ENCODE data around the gene PKP2.

PKP2 gene

DNA sequence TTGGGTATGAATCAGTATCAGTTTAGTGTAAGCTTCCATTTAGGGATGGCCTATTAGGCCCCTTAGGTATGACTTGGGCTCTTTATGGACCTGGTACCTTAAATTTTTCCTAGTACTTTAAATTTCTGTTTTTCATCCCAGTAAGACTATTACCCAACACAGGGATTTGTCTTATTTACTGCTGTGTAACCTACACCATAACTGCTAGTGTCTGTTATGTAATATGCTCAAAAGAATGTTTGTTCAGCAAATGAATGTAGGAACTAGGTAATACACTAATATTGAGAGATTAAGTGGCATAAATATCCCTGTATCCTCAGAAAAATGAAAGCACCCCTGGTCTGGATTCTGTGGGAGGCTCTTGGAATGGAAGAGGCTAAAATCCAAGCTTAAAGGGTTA is 77.2 kb downstream of the PKP2 start:
- DNase-seq (ENCODE audit: extremely low read depth in 1 of 2, low read depth in 1 of 2), result no peak

DNA sequence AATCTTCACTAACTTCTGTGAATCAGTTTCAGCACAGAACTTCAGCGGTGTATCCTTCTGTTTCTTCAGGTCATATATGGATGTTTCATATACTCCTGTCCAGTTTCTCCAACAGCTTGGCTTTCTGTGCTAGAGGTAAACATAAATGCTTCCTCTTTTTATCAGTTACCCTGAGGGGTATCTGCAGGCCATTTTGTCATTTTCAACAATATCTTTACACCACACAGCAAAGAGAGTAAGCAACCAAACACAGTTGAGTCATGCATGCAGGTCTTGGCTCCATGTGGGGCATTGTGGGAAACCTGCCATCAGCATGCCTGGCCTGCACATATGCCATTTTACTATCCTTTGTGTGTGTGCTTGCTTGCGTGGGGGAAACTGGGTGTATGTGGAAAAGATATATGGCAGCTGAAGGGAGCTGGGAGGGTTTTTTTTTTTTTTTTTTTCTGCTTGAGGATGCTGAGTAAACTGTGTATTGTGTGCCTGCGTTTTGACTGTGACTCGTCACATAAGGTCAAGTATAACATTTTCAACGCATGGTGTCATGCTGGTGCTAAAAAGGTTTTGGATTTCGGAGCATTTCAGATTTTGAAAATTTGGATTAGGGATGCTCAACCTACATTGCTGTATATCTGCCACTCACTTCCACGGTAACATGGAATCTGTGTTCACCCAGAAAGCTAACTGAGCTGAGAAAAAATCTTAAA is 84.7 kb downstream of the PKP2 start:
- DNase-seq (ENCODE audit: extremely low read depth in 1 of 2, low read depth in 1 of 2), result no peak

DNA sequence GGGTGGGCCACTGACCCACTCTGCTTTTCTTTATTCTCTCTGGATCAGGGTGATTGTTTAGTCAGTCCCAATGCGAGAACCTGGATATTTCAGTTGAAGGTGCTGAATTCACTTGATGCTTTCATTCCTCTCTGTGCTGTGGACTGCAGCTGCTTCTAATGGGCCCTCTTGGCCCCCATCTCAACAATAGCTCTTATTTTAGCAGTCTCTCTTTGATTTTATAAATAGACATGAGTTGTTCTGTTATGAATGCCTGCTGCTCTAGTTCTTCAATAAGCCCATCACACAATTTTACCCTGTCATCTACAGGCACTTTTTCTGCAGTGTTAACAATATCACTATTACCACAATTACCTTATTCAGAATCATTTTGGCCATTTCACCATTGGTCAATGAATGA is 86.7 kb downstream of the PKP2 start:
- no peak for DNase-seq (ENCODE audit: extremely low read depth in 1 of 2, low read depth in 1 of 2)

DNA sequence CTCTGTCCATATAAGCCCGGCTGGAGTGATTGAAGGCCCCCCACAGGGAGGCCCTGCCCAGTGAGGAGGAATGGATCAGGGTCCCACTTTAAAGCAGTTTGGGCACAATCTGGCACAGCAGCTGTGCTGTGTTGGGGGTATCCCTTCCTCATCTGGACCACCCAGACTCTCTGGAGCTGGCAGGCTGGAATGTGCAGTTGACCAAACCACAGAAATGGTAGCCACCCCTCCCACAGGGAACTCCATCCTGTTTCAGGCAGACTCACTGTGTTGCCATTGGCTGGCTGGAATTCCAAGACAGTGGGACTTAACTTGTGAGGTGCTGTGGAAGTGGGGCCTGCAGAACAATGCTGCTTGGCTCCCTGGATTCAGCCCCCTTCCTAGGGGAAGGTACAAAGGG is 87.4 kb downstream of the PKP2 start:
- DNase-seq (ENCODE audit: extremely low read depth in 1 of 2, low read depth in 1 of 2), result no peak

DNA sequence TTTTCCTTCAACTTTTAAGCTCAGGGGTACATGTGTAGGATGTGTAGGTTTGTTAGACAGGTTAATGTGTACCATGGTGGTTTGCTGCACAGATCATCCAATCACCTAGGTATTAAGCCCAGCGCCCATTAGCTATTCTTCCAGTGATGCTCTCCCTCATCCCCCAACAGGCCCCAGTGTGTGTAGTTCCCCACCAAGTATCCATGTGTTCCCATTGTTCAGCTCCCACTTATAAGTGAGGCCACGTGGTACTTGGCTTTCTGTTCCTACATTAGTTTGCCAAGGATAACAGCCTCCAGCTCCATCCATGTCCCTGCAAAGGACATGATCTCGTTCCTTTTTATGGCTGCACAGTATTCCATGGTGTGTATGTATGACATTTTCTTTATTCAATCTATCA is 92.3 kb downstream of the PKP2 start:
- no peak for DNase-seq (ENCODE audit: extremely low read depth in 1 of 2, low read depth in 1 of 2)

DNA sequence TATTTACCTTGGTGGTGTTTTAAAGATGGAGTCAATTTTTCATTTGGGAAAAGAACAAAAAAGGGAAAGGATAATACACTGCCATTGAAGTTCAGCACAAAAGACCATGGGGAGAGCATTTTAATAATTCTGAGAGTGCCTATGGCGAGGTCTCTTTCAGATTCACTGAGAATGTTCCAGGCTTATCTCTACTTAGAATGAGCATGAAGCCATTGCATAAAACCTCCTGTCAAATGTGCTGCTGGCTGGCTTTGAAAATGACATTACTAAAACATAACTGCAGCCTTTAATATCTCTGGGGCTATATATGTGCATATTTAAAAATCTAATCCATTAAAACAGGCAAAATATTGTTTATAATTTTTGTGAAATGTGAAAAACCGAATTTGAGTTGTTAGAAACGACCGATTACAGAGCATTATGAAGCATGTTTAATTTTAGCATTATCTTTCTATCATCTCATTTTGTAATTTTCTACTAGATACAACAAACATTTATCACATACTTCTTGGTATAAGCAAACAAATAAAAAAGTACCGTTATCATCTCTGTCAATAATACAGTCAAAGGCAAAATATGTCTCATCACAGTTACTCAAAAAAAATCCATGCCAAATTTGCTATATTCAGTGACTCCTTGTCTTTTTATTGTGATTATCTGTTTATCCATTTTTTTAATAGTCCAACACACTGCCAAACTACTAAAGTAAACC is 95.2 kb downstream of the PKP2 start:
- no peak for DNase-seq (ENCODE audit: extremely low read depth in 1 of 2, low read depth in 1 of 2)

DNA sequence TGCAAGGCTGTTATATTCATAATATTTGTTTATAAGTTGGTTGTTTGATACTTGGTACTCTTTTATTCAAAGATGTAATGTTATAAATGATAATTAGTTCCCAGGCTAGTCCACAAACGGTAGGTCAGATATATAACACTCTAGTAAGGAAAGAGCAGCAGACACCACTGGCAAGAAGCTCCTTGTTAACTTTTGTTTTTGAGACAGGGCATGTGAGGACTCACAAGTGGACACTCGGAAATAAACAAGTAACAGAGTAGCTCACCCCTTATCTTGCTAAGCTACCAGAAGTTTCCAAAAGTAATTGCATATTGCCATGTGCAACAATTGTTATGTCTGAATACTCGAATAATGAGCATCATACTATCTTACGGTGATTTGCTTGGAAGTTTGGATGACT is 102.3 kb downstream of the PKP2 start:
- DNase-seq (ENCODE audit: extremely low read depth in 1 of 2, low read depth in 1 of 2), result no peak

DNA sequence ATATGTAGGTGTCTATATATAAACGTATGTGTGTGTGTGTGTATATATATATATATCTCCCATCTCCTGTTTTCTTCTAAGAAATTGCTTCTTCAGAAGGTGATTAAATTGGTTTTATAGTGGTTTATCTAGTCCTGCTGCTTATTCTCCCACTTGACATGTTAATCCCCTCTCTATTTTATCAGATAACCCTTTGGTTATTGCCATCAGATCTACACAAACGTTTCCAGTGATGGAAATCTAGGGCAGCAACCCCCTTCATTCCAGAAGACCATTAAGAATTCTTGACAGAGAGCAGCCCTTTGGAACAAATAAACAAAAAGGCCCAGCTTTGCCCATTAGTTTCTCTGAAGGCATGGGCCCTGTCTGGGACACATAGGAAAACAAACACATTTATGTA is 106.7 kb downstream of the PKP2 start:
- no peak for DNase-seq (ENCODE audit: extremely low read depth in 1 of 2, low read depth in 1 of 2)

DNA sequence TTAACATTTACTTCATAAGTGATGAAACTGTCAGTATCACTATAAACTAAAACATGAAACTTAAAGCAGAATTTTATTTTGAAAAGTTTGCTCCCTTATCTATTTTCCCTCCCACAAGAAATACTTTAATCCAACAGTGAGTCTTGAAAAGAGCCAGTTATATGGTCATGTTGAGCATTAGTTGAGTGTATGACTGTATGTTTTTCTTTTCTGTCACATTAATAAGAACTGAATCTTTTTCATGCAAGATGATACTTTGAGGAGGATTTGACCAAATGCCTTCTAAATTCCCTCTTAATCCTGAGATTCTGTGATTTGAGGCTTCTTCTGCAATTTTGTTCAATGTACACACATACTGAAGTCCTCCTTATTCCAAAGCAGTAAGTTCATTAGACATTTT is 107.1 kb downstream of the PKP2 start:
- no peak for DNase-seq (ENCODE audit: extremely low read depth in 1 of 2, low read depth in 1 of 2)

DNA sequence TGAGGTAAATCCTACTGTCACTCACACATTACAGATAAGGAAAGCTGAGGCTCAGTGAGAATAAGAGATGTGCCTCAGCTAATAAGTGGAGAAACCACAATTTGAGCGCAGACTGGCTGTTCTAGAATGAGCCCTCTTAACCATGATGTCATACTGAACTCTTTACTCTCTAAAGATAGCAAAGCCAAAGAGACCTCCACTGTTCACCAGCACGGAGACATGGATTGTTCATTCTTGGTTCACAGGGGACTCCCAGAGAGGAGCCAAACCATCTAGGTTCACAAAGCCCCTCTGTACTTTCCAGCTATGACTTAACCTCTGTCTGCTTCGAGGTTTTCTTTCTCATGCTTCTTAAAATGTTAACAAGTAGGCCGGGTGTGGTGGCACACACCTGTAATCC is 108.2 kb downstream of the PKP2 start:
- no peak for DNase-seq (ENCODE audit: extremely low read depth in 1 of 2, low read depth in 1 of 2)

DNA sequence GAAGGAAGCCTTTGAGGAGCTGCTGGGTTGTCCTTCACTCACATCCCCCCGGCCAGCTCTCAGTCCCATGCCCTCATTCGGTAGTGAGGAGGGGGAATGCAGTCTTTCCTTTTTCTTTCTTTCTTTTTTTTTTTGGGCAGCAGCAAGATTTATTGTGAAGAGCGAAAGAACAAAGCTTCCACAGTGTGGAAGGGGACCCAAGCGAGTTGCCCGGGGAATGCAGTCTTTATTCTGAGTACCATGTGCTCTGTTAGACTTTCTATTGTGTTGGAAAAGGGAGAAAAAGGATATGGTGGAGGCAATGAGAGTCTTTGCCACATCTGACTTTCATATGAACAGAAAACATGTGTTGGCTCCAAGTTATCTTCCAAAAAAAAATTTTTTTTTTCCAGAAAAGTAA is 111.0 kb downstream of the PKP2 start:
- DNase-seq (ENCODE audit: extremely low read depth in 1 of 2, low read depth in 1 of 2), result no peak

DNA sequence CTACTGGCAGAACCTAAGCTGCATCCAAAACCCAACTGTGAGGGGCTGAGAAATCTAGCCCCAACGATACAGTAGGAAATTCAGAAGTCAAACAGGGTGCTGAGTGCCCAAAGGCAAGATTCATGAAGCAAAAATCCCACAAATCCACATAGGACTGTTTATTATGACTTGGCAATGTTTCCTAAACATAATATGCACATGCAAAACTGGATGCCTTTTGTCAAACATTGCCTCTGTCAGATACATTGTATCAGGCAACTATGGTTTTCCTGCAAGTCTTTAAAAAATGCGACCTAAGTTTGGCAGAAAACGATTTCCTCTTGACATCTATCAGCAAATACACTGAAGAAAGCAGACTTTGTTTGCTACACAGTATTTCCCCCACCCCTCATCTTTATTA is 113.5 kb downstream of the PKP2 start:
- no peak for DNase-seq (ENCODE audit: extremely low read depth in 1 of 2, low read depth in 1 of 2)

DNA sequence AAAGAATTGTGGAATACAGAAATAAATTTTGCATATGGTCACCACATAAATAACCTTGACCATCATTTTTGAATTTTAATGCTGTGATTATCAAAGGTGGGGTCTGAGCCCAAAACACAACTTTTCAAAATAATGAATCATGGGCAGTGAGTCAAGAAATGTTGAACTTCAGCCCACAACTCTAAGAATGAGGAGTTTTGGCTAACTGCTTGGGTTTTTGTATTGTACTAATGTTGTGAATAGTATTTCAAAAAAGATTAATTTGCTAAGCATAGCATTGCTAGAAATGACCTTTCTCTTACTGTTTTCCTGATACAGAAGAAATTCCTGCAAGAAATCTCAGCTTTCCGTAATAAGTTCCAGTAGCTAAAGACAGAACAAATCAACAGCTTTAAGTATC is 116.5 kb downstream of the PKP2 start:
- DNase-seq (ENCODE audit: extremely low read depth in 1 of 2, low read depth in 1 of 2), result no peak

DNA sequence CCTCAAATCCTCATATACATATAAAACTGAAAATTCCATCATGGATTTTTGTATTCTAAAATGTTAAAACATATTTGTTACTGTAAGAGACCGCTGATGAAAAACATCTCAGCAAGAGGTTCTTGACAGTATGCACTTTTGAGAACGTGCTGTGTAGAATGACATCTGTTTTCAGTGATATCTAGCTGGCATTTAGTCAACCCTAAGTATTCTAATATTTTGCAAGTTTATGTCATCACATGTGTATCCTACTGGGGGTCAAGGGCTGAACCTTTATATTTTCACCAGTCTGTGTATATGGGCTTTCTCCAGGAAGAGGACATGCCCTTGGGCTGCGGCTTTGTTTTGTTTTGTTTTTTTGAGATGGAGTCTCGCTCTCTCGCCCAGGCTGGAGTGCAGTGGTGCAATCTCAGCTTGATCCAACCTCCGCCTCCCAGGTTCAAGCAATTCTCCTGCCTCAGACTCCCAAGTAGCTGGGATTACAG is 118.8 kb downstream of the PKP2 start:
- no peak for DNase-seq (ENCODE audit: extremely low read depth in 1 of 2, low read depth in 1 of 2)

DNA sequence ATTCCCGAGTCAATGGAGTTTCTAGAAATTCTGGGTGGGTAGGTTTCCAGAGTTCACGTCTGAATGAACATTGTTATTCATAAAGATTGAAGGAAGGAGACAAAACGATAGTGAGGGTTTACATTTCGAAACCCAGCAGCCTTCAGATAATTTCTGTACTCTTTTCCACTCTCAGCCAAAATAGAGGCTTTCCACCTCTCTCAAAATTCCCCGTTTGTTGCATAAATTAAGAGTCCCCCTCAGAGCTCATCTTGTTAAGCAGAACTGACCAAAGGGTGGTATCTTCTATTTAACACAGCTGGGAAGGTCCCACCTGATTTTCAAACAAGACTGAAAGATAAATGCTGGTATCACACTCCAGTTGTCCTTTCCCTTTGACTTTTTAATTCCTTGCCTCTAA is 119.4 kb downstream of the PKP2 start:
- DNase-seq (ENCODE audit: extremely low read depth in 1 of 2, low read depth in 1 of 2), result no peak

DNA sequence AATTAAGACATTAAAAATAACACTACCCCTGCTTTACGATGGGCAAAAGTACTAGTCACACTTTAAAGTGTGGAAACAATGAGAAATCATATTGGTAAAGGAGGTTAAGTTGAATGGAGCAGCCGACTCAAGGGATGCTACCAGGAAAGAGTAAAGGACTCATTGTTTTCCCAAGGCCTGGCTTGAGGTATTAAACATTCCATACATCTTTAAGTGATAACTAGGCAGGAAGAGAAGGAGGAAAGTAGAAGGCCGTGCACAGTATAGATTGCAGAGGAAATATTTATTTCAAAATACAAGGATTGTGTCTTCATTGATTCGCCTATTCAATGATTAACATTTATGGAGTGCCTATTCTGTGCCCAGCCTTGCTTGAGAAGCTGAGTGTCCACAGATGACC is 120.3 kb downstream of the PKP2 start:
- DNase-seq (ENCODE audit: extremely low read depth in 1 of 2, low read depth in 1 of 2), result no peak

DNA sequence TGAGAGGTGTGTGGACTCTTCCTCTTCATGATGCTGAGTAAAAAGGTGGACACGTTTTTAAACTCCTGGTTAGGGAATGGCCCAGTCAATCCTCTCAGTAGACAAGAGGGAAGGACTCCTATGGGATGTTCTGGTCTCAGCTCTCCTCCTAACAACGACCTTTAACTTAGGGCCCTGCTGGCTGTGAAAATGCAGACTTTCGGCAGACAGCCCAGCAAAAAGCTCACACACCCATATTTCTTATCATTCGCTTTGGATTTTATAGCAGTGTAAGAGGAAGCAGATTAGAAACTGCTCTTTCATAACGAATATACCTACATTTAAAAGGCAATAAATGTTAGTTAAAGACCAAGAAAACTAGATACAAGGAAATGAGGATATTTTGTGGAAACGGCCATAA is 122.9 kb downstream of the PKP2 start:
- no peak for DNase-seq (ENCODE audit: extremely low read depth in 1 of 2, low read depth in 1 of 2)

DNA sequence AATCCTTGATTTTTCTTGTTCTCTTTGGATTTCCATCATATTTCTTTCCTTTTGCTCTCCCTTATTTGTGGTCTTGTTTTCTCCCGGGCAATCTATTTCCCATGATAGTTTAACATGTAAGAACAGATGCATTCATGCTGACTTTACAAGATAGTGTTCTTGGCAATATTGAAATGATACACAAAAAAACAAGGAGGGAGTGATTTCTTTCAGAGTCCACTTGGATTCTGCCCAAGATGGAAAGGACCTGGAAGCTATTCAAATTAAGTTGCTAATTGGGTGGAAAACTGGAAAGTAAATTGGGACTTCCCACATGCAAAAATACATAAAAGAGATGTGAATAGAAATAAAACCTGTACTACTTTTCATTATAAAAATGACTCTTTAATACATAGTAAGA is 126.4 kb downstream of the PKP2 start:
- no peak for DNase-seq (ENCODE audit: extremely low read depth in 1 of 2, low read depth in 1 of 2)

DNA sequence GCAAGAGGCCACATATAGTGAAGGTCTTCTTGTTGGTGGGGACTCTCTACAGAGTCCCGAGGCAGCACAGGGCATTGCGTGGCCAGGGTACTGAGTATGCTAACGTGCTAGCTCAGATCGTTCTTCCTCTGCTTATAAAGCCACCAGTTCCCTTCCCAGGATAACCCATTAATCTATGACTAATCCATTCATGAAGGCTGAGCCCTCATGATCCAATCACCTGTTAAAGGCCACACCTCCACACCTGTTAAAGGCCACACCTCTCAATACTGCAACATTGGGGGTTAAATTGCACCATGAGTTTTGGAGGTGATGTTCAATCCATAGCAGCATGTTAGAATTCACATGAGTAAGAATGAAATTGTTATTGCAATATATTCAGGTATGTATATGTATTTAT is 128.1 kb downstream of the PKP2 start:
- DNase-seq (ENCODE audit: extremely low read depth in 1 of 2, low read depth in 1 of 2), result no peak

DNA sequence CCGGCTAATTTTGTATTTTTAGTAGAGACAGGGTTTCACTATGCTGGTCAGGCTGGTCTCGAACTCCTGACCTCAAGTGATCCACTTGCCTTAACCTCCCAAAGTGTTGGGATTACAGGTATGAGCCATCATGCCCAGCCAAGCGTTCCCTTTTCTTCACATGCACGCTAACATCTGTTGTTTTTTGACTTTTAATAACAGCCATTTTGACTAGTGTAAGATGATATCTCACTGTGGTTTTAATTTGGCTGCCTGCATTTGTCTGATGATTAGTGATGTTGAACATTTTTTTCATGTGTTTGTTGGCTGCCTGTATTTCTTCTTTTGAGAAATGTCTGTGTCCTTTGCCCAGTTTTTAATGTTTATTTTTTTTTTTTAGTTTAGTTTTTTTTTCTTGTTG is 130.7 kb downstream of the PKP2 start:
- DNase-seq (ENCODE audit: extremely low read depth in 1 of 2, low read depth in 1 of 2), result no peak

DNA sequence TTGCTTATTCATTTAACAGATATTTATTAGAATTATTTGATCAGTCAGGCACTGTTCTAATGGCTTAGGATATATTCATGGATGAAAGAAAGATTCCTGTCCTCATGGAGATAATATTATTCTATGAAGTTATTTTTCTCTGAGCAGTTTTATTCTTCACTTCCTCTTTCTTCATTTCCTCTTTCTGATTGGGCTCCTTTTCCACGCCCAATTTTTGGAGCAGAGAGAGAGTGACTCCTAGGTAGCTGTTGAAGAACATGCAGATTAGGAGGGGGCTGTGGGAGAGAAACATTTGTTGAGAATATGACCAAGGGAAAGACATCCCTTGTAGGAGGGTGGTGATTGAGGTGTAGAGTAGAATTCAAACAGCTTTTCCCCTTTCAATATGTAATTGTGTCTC is 134.9 kb downstream of the PKP2 start:
- DNase-seq (ENCODE audit: extremely low read depth in 1 of 2, low read depth in 1 of 2), result no peak

DNA sequence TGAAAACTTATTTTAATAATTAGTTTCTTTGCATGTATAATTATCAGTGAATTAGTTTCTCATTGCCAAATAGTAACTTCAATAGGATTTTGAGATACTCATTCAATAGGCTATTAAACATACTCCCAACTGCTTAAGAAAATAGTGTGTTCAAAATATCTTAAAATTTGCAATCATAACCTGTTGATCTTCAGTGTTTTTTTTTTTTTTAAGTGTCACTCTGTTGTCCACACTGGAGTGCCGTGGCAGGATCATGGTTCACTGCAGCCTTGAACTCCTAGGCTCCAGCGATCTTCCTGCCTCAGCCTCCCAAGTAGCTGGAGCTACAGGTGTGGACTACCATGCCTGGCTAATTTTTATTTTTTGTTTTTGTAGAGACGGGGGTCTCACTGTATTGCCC is 139.4 kb downstream of the PKP2 start:
- DNase-seq (ENCODE audit: extremely low read depth in 1 of 2, low read depth in 1 of 2), result no peak
